A673 (cell line): ENCODE measurements around the gene VENTX.

Experiments
- EZH2 ChIP-seq: fragments of 200-600 bp; sonication (generic); IDR thresholded peaks from 2 replicates; pipeline ENCODE4 v1.6.1; 2017; ENCODE audit warnings: borderline replicate concordance, low read depth, mild to moderate bottlenecking, mixed read lengths, antibody characterized with exemption, low read length; ENCODE audit not compliant: poor library complexity, severe bottlenecking
- TF ChIP-seq, protein P1 (sequence below): fragments of 300-800, 200-600 bp; sonication (generic); conservative IDR thresholded peaks from 2 replicates; pipeline ENCODE4 v1.5.1; 2017; ENCODE audit warnings: low read depth, mild to moderate bottlenecking, antibody characterized with exemption, low read length, moderate library complexity, mixed read lengths

DNA sequence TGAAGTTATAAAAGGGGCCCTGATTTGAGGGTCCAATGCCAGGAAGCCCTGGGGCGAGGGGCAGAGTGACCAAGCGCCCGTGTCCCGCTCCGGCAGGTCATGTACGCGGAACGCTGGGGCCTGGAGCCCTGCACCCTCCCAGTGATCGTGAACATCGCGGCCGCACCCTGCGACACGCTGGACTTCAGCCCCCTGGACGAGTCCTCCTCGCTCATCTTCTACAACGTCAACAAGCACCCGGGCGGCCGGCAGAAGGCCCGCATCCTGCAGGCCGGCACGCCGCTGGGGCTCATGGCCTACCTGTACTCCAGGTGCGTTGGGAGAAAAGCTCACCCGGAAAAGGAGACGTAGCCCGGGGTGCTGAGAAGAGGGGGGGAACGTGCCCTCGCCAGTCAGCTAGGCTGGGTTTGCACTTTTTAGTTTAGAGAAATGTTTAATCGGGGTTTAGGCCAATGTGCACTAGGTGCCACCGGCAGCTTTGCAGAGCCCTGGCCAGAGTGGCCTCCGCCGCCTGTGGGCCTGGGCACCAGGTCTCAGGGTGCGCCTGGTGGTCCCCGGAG lies 30.5 kb upstream of the VENTX start:
- TF ChIP-seq, protein P1, sequence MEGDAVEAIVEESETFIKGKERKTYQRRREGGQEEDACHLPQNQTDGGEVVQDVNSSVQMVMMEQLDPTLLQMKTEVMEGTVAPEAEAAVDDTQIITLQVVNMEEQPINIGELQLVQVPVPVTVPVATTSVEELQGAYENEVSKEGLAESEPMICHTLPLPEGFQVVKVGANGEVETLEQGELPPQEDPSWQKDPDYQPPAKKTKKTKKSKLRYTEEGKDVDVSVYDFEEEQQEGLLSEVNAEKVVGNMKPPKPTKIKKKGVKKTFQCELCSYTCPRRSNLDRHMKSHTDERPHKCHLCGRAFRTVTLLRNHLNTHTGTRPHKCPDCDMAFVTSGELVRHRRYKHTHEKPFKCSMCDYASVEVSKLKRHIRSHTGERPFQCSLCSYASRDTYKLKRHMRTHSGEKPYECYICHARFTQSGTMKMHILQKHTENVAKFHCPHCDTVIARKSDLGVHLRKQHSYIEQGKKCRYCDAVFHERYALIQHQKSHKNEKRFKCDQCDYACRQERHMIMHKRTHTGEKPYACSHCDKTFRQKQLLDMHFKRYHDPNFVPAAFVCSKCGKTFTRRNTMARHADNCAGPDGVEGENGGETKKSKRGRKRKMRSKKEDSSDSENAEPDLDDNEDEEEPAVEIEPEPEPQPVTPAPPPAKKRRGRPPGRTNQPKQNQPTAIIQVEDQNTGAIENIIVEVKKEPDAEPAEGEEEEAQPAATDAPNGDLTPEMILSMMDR = no peak
- TF ChIP-seq EZH2 = no peak
